HG03039 (cell line): ENCODE results near the gene SEZ6L.

Experiments used
- ATAC-seq: cut with Tn5 transposase; IDR thresholded peaks from one replicate; pipeline ENCODE4 v1.9.1; 2021; ENCODE audit warnings: mild to moderate bottlenecking, moderate library complexity; ENCODE audit not compliant: unreplicated experiment

SEZ6L gene

GRCh38 chr22:26328221-26328620 lies 159.0 kb downstream of the SEZ6L start:
- ATAC-seq = no peak

DNA sequence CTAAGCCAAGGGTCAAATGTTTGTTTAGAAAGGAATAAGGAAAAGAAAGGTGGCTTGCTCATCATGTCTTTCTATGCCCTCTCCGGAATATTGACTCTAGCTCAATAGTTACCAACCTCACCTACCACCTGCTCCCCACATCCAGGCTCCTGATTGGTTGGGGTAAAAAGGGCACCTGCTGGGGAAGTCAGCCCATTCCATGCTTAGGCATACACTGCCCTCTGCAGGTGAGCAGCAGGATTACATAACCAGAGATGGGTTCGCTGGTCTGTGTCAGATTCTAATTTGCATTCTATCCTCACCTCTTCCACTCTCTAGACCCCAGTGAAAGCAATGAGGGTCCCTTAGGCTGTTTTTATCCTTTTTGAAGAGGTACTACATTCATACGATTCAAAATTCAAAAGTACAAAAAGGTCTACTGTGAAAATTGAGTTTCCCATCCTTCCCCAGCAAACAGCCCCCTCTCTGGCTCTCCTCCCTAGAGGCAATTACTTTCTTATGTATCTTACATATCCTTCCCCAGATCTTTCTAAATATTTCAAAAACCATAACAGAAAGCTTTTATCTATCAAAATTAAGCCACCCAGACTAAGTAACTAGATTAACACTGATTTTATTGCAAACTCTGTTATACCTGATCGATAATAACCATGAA lies 161.8 kb downstream of the SEZ6L start:
- no peak for ATAC-seq

DNA sequence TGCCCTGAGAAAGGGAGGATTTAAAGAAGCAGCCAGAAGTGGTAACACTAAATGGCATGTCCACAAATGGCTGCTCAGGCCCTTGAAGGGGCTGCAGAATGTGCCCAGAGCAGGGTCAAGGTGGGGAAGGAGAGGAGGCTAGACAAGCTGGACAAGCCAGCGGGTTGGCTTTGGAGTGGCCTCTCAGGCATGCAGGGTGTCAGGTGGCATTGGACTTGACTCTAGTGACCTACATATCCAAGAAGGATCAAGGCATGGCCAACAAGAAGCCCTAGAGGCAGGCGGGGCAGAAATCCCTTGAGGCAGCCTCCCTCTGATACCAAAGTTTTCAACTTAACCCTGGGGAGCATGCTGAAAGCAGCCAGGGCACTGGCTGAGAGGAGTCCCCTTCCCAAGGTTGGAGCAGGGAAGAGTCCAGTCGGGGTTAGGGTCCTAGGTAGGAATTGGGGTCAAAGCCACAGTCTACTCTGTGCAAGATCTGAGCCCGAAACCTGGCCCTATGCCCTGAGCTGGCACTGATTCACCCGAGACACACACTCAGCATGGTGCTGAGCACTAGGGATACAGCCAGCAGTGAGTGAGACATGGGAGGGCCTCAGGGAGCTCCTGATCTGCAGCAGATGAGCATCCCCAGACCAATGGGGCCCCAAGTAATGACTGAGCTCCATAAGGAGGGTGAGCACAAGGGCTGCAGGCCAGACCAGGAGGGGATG lies 164.0 kb downstream of the SEZ6L start:
- no peak for ATAC-seq

DNA sequence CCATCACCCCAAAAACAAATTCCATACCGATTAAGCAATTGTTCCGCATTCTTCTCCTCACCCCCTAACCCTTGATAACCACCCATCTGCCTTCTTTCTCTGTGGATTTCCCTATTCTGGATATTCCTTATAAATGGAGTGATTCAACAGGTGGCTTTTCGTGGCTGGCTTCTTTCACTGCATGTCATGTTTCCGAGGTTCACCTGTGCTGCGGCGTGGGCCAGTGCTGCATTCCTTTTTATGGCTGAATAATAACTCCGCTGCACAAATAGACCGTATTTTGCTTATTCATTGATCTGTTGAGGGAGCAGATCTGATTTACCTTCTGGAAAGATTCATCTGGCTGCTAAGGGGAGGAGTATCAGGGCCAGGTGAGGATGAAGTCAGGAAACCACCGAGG lies 165.0 kb downstream of the SEZ6L start:
- no peak for ATAC-seq

DNA sequence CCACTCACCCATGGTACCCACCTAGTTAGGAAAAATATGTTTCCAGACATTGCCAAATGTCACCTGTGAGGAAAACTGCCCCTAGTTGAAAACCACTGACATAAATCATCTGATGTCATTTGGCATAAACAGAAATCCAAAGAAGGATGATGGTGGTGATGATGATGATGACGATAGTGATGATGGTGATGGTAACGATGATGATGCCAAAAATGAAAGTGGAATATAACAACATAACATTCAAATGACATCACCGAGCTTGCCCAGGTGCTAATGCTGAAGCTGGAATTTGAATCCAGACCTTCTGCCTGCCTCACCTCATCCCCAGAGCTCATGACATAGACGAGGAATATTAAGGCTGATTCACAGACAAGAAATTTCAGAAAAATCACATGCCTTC lies 167.5 kb downstream of the SEZ6L start:
- ATAC-seq = no peak

DNA sequence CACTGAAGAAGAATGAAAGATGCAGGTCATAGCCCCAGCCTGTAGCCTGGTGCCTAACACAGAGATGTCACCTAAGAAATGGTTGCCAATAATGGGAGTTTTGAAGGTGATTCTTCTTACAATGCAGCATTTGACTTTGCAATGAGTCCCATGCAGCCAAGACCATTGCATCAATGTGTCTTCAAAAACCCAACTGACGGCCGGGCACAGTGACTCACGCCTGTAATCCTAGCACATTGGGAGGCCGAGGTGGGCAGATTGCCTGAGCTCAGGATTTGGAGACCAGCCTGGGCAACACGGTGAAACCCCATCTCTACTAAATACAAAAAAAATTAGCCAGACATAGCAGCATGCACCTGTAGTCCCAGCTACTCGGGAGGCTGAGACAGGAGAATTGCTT lies 170.5 kb downstream of the SEZ6L start:
- no peak for ATAC-seq

GRCh38 chr22:26342745-26343410 lies 173.6 kb downstream of the SEZ6L start:
- no peak for ATAC-seq

- no peak for ATAC-seq
These were observed 176.2 kb downstream of the SEZ6L start for GRCh38 chr22:26345496-26345895.

DNA sequence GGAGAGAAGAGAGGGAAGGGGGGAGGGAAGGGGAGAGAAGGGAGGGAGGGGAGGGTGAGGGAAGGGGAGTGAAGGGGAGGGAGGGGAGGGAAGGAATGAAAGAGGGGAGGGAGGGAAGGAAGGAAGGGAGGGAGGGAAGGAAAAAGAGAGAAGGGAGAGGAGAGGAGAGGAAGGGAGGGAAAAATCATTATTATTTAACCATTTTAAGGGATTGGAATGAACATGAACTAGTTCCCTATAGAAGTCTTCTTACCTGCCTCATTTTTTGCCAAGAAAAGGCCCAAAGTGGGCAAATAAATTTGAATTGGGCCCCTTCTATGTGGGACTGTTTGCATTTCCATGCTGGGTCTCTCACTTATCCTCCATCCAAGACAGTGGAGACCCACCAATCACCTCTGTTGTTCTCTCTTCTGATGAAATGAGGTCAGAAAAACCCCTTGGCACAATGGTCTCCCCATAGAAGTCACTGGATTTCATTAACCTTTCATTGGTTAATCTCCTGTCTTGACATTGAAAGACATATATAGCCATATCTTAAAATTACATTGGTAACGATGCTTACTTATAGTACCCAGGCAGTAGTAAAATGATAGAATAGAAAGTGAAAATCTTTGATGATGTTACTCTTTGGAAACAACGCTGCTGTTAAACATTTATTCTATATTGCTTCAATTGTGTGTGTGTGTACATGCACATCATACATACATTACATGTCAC lies 179.7 kb downstream of the SEZ6L start:
- no peak for ATAC-seq

- ATAC-seq = no peak
These were observed 185.4 kb downstream of the SEZ6L start for GRCh38 chr22:26354707-26355106.

- no peak for ATAC-seq
These were observed 188.0 kb downstream of the SEZ6L start for GRCh38 chr22:26357281-26357680.

GRCh38 chr22:26357813-26358212 lies 188.6 kb downstream of the SEZ6L start:
- no peak for ATAC-seq

- ATAC-seq = no peak
These were observed 189.9 kb downstream of the SEZ6L start for GRCh38 chr22:26359156-26359555.

DNA sequence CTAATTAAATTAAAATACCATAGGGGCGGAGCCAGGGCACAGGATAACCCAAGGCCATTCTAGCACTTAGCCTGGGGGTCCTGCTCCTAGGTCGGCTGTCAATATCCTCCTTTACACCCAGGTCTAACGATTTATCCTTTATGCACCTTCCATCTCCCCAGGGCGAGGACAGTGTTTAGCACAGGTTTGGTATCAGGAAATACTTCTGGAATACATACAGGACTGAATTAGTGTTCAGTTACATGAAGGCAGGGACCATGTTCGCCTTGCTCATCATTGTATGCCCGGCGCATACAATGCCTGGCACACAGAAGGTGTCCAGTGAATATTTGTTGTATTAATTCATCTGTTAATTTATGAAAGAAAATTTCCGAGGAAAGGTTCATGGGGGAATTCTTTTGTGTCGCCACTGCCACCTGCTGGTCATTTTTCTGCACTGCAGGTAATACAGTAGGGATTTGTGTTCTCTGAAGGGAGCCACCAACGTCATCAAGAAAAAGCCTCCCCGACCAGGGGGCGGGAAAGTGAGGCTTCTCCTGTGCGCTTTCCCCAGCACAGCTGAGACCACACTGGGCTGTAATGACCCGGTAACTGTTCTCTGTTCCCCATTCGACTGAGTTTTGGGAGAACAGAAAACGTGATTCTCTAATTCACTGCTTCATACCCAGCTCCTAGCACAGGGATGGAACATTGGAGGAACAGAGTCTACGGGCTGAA lies 191.1 kb downstream of the SEZ6L start:
- no peak for ATAC-seq

DNA sequence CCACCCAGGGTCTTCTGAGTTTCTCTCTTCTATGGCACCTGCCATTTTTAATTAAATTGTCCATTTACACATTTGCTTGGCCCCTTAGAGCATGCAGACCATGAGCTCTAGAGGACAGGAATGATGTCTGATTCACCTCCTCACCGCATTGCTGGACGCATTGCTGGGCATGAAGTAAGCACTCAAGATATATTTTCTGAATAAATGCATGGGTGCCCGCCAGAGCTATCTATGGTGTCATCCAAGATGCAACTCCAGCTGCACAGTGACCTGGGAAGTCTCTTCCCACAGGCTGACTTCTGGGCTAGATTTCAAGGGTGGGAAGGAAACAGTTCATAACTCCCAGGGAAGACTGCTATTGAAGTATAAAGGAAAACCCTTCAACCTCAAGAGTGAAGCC lies 193.2 kb downstream of the SEZ6L start:
- no peak for ATAC-seq

DNA sequence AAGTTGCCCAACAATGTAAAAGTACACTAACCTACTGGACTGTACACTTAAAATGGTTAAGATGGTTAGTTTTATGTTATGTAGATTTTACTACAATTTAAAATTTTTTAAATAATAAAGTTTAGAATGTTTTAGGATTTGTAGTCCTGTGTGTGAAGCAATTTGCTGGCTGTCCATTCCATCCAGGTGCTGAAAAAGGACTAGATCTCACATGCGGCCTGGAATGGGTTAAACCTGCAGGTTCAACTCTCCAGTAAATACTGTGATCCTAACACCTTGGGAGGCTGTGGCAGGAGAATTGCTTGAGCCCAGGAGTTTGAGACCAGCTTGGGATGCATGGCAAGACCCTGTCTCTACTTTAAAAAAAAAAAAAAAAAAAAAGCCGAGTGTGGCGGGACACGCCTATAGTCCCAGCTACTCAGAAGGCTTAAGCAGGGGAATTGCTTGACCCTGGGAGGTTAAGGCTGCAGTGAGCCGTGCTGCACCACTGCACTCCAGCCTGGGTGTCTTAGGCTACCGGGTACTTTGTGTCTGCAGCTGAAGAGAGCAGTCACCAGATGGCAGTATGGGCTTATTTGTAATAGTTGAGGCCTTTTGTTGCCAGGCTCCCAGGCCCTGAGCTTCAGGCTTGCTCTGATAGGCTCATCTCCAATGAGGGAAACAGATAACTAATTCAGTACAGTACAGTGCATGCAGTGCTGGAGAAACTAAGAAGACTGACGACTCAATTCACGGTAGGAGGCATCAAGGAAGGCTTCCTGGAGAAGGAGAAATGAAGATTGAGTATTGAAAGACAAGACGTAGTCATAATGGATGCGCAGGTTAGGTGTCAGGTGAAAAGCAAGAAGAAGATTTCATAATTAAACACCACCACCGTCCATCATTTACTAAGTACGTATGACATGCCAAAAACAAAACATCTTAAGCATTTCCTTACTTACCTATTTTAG lies 195.1 kb downstream of the SEZ6L start:
- no peak for ATAC-seq

- no peak for ATAC-seq
These were observed 198.4 kb downstream of the SEZ6L start for GRCh38 chr22:26367402-26368245.

DNA sequence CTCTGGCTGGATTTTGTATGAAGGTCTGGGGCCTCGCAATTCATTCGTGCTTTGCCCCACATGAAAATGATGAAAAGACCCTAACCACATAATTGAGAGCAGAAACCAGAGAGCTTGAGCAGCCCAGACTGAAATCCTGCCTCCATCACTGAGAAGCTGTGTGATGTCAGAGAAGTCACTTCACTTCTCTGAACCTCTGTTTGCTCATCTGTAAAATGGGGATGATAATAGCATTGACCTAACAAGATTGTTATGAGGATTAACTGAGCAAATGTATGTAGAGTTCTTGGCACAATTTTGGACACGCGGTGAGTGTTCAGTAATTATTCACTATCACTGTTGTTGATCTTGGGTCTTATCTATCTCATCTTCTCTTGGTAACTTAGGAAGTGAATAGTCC lies 203.6 kb downstream of the SEZ6L start:
- no peak for ATAC-seq
